ENCODE data around the gene NUP107.
A peak's percentile ranks its signal among the peaks of the same experiment; 100 is the strongest.

- TF ChIP-seq POLR2A (IDR thresholded peaks at IDR 0.05; ENCODE audit: low read length) (peak; percentile 60), MAZ (IDR thresholded peaks at IDR 0.05; ENCODE audit: borderline replicate concordance, low read depth, low read length) (no peak), CTCF (IDR thresholded peaks at IDR 0.05) (no peak)
Observed at GRCh38 chr12:68686595-68687521, at the start of gene NUP107.
